K562 (cell line): Measurements from ENCODE around the gene POLR3GL. TPM values are rescaled to one million over a fixed set of nuclear protein-coding genes. Genes with fewer than 3 reads are reported as not detected.

Experiments
- ASH1L ChIP-seq: fragments of 450-650 bp; IDR thresholded peaks from 2 replicates; pipeline ENCODE4 v1.6.1; 2018; ENCODE audit warnings: borderline replicate concordance, mild to moderate bottlenecking, low read depth; ENCODE audit not compliant: partially characterized antibody
- CREBBP ChIP-seq: IDR thresholded peaks from one replicate; pipeline ENCODE4 v1.6.1; 2012; ENCODE audit warnings: low read depth, mild to moderate bottlenecking, control low read depth, inconsistent platforms, low read length
- ESRRB ChIP-seq: fragments of 250-450 bp; sonication (Bioruptor Pico); IDR thresholded peaks from 2 replicates; pipeline ENCODE4 v1.5.0; 2020; ENCODE audit warnings: mild to moderate bottlenecking, moderate library complexity, borderline replicate concordance
- ETV6 ChIP-seq, 3 experiments: fragments of 150-350 bp in 1 of 3; sonication (generic) in 1 of 3; formaldehyde crosslinking in 1 of 3; IDR thresholded peaks; 2 replicates each; pipeline versions ENCODE4 v1.6.1 to v1.8.0; 2014 to 2022; ENCODE audit warnings: borderline replicate concordance in 2 of 3, low read depth in 2 of 3, antibody characterized with exemption in 1 of 3, low read length in 1 of 3, mild to moderate bottlenecking in 1 of 3, missing genetic modification reagents in 1 of 3
- GATA2 ChIP-seq: sonication (generic); formaldehyde crosslinking; IDR thresholded peaks from 2 replicates; pipeline ENCODE4 v1.4.0; 2020; ENCODE audit warnings: mild to moderate bottlenecking, missing genetic modification reagents
- IRF2 ChIP-seq: sonication (generic); formaldehyde crosslinking; IDR thresholded peaks from 2 replicates; pipeline ENCODE4 v1.8.1; 2022; ENCODE audit warnings: mild to moderate bottlenecking, missing genetic modification reagents
- KLF16 ChIP-seq: IDR thresholded peaks from 2 replicates; pipeline ENCODE4 v1.6.1; 2016; ENCODE audit warnings: antibody characterized with exemption
- MECOM ChIP-seq: fragments of 250-450 bp; sonication (Bioruptor Pico); IDR thresholded peaks from 2 replicates; pipeline ENCODE4 v1.8.0; 2022; ENCODE audit warnings: inconsistent platforms
- MXI1 ChIP-seq: IDR thresholded peaks from 2 replicates; pipeline ENCODE4 v1.6.1; 2011; ENCODE audit warnings: low read depth, mild to moderate bottlenecking, improper control_type of control experiment, low read length
- MYC ChIP-seq, 2 experiments: fragments of 250-450 bp in 1 of 2; sonication (Bioruptor Pico) in 1 of 2; IDR thresholded peaks; 2 replicates each; pipeline versions ENCODE4 v1.5.1 to v1.6.1; 2012 to 2021; ENCODE audit warnings: low read depth in 2 of 2, borderline replicate concordance in 1 of 2, improper control_type of control experiment in 1 of 2, low read length in 1 of 2, mild to moderate bottlenecking in 1 of 2, moderate library complexity in 1 of 2
- NCOA4 ChIP-seq: fragments of 450-650 bp; IDR thresholded peaks from 2 replicates; pipeline ENCODE4 v1.6.1; 2018; ENCODE audit warnings: mild to moderate bottlenecking; ENCODE audit not compliant: partially characterized antibody
- NFRKB ChIP-seq: fragments of 450-650 bp; IDR thresholded peaks from 2 replicates; pipeline ENCODE4 v1.6.1; 2016; ENCODE audit warnings: low read depth
- RUNX1 ChIP-seq: sonication (generic); IDR thresholded peaks from 2 replicates; pipeline ENCODE4 v1.6.1; 2016; ENCODE audit warnings: antibody characterized with exemption, low read depth
- SMARCC2 ChIP-seq: fragments of 450-650 bp; IDR thresholded peaks from 2 replicates; pipeline ENCODE4 v1.6.1; 2017; ENCODE audit warnings: antibody characterized with exemption, moderate library complexity, mild to moderate bottlenecking, low read depth
- TGIF2 ChIP-seq: sonication (generic); formaldehyde crosslinking; IDR thresholded peaks from 2 replicates; pipeline ENCODE4 v1.8.1; 2022; ENCODE audit warnings: mild to moderate bottlenecking, missing genetic modification reagents, moderate library complexity
- THRB ChIP-seq: fragments of 450-650 bp; formaldehyde crosslinking; conservative IDR thresholded peaks from 2 replicates; pipeline ENCODE4 v1.4.0; 2022; ENCODE audit warnings: mild to moderate bottlenecking, missing genetic modification characterization
- XRCC3 ChIP-seq: fragments of 450-650 bp; IDR thresholded peaks from 2 replicates; pipeline ENCODE4 v1.6.1; 2017; ENCODE audit warnings: mild to moderate bottlenecking, moderate library complexity
- ZNF445 ChIP-seq: fragments of 250-450 bp; sonication (Bioruptor Pico); IDR thresholded peaks from 2 replicates; pipeline ENCODE4 v1.4.0; 2020; ENCODE audit warnings: low read depth, mild to moderate bottlenecking, moderate library complexity
- ZNF583 ChIP-seq: fragments of 250-450 bp; sonication (Bioruptor Pico); IDR thresholded peaks from 2 replicates; pipeline ENCODE4 v1.4.0; 2020
- ZNF699 ChIP-seq: fragments of 250-450 bp; sonication (Bioruptor Pico); IDR thresholded peaks from 2 replicates; pipeline ENCODE4 v1.8.0; 2021; ENCODE audit warnings: mild to moderate bottlenecking, moderate library complexity; ENCODE audit not compliant: insufficient replicate concordance
- ZNF764 ChIP-seq: fragments of 250-450 bp; sonication (Bioruptor Pico); IDR thresholded peaks from 2 replicates; pipeline ENCODE4 v1.4.0; 2020; ENCODE audit warnings: low read depth, mild to moderate bottlenecking, moderate library complexity
- ZNF766 ChIP-seq: fragments of 200-800 bp; sonication (Bioruptor generic); conservative IDR thresholded peaks from 2 replicates; pipeline ENCODE4 v1.6.1; 2016; ENCODE audit warnings: missing genetic modification characterization, missing compliant biosample characterization
- ZNF780A ChIP-seq: fragments of 250-450 bp; sonication (Bioruptor Pico); IDR thresholded peaks from 2 replicates; pipeline ENCODE4 v1.5.0; 2021; ENCODE audit warnings: mild to moderate bottlenecking
- polyA plus RNA-seq, 8 experiments: library from polyadenylated mRNA; depleted of rRNA in 4 of 8; stranded (reverse) in 5 of 8; unstranded in 3 of 8; fragments of >200 nt; fragmentation: Nextera tagmentation in 2 of 8; fragmentation: Illumina TruSeq in 1 of 8; extraction: Ambion mirVana in 2 of 8; extraction: Trizol in 1 of 8; gene quantifications; 2 replicates each; pipeline versions ENCODE4 v1.2.1 to v1.2.3, GENCODE V29; 2011 to 2014; ENCODE audit warnings: inconsistent platforms in 1 of 8, missing spikeins in 1 of 8
- total RNA-seq, 7 experiments: library from RNA; depleted of rRNA in 6 of 7; stranded (reverse); fragments of >200 nt in 6 of 7; fragmentation: Illumina TruSeq in 2 of 7; extraction: Trizol in 2 of 7; gene quantifications; 2 replicates each; pipeline versions ENCODE4 v1.2.1 to v1.2.3, GENCODE V29; 2011 to 2021; ENCODE audit warnings: low replicate concordance in 1 of 7
- TF ChIP-seq, protein P1 (sequence below): sonication (generic); formaldehyde crosslinking; IDR thresholded peaks from 2 replicates; pipeline ENCODE4 v1.8.0; 2023; ENCODE audit warnings: mild to moderate bottlenecking, missing genetic modification reagents

Gene POLR3GL
- total and polyA plus RNA-seq, 9 of the 15 experiments (the other 6 are each of a cell fraction or from before 2014, with no cell fraction given), result 14.6 to 48.4 (median 38.2) TPM

DNA sequence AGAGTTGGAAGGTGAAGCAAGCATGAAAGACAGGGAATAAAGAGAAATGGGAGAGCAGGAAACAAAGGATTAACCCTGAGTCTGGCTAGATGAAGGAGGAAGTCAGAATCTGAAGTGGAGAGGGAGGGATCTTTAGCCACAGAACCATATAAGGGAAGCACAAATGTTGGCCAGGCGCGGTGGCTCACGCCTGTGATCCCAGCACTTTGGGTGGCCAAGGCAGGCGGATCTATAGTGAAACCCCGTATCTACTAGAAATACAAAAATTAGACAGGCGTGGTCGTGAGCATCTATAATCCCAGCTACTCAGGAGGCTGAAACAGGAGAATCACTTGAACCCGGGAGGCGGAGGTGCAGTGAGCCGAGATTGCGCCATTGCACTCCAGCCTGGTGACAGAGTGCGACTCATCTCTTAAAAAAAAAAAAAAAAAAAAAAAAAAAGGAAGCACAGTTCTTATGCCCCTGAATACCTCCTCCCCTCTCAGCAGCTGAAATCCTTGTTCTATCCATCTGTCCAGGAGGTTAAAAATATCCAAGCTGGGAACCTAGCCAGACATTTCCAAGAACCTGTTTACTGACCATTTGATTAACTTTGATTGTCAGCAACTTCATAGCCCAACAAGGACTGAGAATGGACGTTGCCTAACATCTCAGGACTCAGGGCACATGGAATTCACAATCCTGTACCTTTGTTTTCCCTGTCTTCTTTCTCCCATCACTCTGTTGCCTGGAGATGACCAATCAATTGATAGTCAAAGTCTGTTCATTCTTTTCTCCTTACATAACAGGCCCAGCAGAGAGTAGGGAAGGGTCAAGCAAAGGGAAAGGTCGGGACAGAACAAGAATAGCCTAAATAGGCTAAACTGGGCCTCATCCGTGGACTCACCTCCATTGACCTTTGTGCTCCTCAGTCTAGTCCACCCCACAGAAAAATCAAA, 21.3 kb downstream of the POLR3GL start (continued):
- TF ChIP-seq ZNF780A (CRISPR knock-in tag), result no peak
- no peak for TF ChIP-seq ASH1L
- no peak for TF ChIP-seq TGIF2
- no peak for TF ChIP-seq ZNF583 (CRISPR knock-in tag)
- no peak for TF ChIP-seq RUNX1
- TF ChIP-seq SMARCC2, result no peak
- no peak for TF ChIP-seq IRF2 (CRISPR knock-in tag)
- no peak for TF ChIP-seq MXI1
- TF ChIP-seq MECOM (CRISPR knock-in tag), result no peak
- TF ChIP-seq ZNF766 (CRISPR knock-in tag), result 0 out of 2 replicates have a peak, but pooled peaks have one; percentile 30
- no peak for TF ChIP-seq ZNF699 (CRISPR knock-in tag)
- TF ChIP-seq ESRRB (CRISPR knock-in tag), result no peak
- TF ChIP-seq KLF16, result no peak
- no peak for TF ChIP-seq ETV6 (IDR thresholded peaks at IDR 0.05; ENCODE audit: borderline replicate concordance in 1 of 2, low read depth in 2 of 2, low read length in 1 of 2)
- TF ChIP-seq ETV6 (CRISPR knock-in tag; IDR thresholded peaks at IDR 0.05; ENCODE audit: borderline replicate concordance), result no peak
- TF ChIP-seq CREBBP, result no peak
- TF ChIP-seq NFRKB, result no peak
- TF ChIP-seq MYC (IDR thresholded peaks at IDR 0.05; ENCODE audit: low read depth, low read length), result peak; percentile 18; the same call in 1 of the 2 replicates
- TF ChIP-seq MYC (CRISPR knock-in tag; IDR thresholded peaks at IDR 0.05; ENCODE audit: borderline replicate concordance, low read depth), result no peak
- TF ChIP-seq ZNF445 (CRISPR knock-in tag), result no peak
- TF ChIP-seq XRCC3, result no peak
- no peak for TF ChIP-seq ZNF764 (CRISPR knock-in tag)
- TF ChIP-seq NCOA4, result no peak
- TF ChIP-seq, protein P1, sequence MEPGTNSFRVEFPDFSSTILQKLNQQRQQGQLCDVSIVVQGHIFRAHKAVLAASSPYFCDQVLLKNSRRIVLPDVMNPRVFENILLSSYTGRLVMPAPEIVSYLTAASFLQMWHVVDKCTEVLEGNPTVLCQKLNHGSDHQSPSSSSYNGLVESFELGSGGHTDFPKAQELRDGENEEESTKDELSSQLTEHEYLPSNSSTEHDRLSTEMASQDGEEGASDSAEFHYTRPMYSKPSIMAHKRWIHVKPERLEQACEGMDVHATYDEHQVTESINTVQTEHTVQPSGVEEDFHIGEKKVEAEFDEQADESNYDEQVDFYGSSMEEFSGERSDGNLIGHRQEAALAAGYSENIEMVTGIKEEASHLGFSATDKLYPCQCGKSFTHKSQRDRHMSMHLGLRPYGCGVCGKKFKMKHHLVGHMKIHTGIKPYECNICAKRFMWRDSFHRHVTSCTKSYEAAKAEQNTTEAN (CRISPR knock-in tag), result no peak
- TF ChIP-seq GATA2 (CRISPR knock-in tag), result no peak
- no peak for TF ChIP-seq THRB (CRISPR knock-in tag)
